ENCODE results near the gene DAPK1.

DAPK1 gene

GRCh38 chr9:87549791-87550190 lies 52.1 kb downstream of the DAPK1 start (continued):
- TF ChIP-seq, protein P1, sequence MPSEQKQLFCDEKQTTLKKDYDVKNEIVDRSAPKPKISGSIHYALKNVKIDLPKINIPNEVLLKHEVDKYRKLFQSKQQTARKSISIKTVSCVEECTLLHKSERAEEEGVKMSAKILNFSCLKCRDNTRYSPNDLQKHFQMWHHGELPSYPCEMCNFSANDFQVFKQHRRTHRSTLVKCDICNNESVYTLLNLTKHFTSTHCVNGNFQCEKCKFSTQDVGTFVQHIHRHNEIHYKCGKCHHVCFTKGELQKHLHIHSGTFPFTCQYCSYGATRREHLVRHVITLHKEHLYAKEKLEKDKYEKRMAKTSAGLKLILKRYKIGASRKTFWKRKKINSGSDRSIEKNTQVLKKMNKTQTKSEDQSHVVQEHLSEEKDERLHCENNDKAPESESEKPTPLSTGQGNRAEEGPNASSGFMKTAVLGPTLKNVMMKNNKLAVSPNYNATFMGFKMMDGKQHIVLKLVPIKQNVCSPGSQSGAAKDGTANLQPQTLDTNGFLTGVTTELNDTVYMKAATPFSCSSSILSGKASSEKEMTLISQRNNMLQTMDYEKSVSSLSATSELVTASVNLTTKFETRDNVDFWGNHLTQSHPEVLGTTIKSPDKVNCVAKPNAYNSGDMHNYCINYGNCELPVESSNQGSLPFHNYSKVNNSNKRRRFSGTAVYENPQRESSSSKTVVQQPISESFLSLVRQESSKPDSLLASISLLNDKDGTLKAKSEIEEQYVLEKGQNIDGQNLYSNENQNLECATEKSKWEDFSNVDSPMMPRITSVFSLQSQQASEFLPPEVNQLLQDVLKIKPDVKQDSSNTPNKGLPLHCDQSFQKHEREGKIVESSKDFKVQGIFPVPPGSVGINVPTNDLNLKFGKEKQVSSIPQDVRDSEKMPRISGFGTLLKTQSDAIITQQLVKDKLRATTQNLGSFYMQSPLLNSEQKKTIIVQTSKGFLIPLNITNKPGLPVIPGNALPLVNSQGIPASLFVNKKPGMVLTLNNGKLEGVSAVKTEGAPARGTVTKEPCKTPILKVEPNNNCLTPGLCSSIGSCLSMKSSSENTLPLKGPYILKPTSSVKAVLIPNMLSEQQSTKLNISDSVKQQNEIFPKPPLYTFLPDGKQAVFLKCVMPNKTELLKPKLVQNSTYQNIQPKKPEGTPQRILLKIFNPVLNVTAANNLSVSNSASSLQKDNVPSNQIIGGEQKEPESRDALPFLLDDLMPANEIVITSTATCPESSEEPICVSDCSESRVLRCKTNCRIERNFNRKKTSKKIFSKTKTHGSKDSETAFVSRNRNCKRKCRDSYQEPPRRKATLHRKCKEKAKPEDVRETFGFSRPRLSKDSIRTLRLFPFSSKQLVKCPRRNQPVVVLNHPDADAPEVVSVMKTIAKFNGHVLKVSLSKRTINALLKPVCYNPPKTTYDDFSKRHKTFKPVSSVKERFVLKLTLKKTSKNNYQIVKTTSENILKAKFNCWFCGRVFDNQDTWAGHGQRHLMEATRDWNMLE (tag by site-specific recombination; conservative IDR thresholded peaks at IDR 0.05; ENCODE audit: low read depth): no peak
- TF ChIP-seq ZNF624 (tag by site-specific recombination; IDR thresholded peaks at IDR 0.05) (no peak), PRDM1 (tag by site-specific recombination; IDR thresholded peaks at IDR 0.05) (no peak), ZNF571 (tag by site-specific recombination; IDR thresholded peaks at IDR 0.05) (no peak), ZNF639 (tag by site-specific recombination; IDR thresholded peaks at IDR 0.05) (no peak), ZNF2 (tag by site-specific recombination; IDR thresholded peaks at IDR 0.05) (no peak), ZNF223 (tag by site-specific recombination; IDR thresholded peaks at IDR 0.05) (no peak), GLI4 (tag by site-specific recombination; IDR thresholded peaks at IDR 0.05) (no peak), ZNF138 (tag by site-specific recombination; IDR thresholded peaks at IDR 0.05; ENCODE audit: borderline replicate concordance) (no peak), ZNF214 (tag by site-specific recombination; IDR thresholded peaks at IDR 0.05; ENCODE audit: borderline replicate concordance) (no peak), ZNF10 (tag by site-specific recombination; IDR thresholded peaks at IDR 0.05) (no peak), KLF16 (tag by site-specific recombination; IDR thresholded peaks at IDR 0.05) (no peak), SALL2 (tag by site-specific recombination; IDR thresholded peaks at IDR 0.05; ENCODE audit: borderline replicate concordance) (no peak), ZNF707 (tag by site-specific recombination; IDR thresholded peaks at IDR 0.05) (no peak), REPIN1 (tag by site-specific recombination; IDR thresholded peaks at IDR 0.05; ENCODE audit: low read depth) (no peak), ZNF549 (tag by site-specific recombination; IDR thresholded peaks at IDR 0.05) (no peak), KLF10 (tag by site-specific recombination; IDR thresholded peaks at IDR 0.05) (no peak)
- TF ChIP-seq, protein P2, sequence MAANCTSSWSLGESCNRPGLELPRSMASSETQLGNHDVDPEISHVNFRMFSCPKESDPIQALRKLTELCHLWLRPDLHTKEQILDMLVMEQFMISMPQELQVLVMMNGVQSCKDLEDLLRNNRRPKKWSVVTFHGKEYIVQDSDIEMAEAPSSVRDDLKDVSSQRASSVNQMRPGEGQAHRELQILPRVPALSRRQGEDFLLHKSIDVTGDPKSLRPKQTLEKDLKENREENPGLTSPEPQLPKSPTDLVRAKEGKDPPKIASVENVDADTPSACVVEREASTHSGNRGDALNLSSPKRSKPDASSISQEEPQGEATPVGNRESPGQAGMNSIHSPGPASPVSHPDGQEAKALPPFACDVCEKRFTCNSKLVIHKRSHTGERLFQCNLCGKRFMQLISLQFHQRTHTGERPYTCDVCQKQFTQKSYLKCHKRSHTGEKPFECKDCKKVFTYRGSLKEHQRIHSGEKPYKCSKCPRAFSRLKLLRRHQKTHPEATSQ (tag by site-specific recombination; IDR thresholded peaks at IDR 0.05): no peak

DNA sequence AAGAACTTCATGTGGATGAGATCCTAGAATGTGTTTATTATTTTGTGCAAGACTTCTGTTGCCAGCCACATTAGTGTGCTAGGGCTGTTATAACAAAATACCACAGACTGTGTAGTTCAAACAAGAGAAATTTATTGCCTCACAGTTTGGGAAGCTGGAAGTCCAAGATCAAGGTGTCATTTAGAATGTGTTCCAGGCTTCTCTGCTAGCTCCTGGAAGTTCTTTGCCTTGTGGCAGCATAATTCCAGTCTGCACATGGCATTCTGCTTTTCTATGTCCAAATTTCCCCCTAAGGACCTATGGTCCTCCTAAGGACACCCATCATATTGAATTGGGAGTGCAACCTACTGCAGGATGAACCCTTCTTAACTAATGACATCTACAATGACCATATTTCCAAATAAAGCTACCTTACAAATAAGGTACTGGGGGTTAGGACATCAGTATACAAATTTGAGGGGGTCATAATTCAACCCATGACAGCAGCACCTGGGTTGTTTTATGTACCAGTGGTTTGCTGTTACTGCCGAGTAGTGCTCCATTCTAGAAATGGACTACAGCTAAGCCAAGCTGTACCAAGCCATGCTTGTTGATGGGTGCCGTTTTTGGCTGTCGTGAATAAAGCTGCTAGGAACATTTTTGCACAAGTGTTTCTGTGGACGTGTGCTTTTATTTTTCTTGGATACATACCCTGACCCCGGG lies 52.7 kb downstream of the DAPK1 start:
- Histone ChIP-seq H3K27ac (ENCODE audit: extremely low read depth, low read depth, low read length) (no peak overlapping the region), H3K4me1 (ENCODE audit: control insufficient read depth, insufficient read depth, low read length) (no peaks in the 10 kb centered on the region), H3K36me3 (ENCODE audit: control insufficient read depth in 2 of 2, insufficient read depth in 1 of 2, low read length in 2 of 2) (no peaks in the 10 kb centered on the region), H3K4me3 (ENCODE audit: low read depth, low read length) (no peak overlapping the region), H3K9me3 (ENCODE audit: control insufficient read depth, insufficient read depth, low read depth, low read length) (no peaks in the 10 kb centered on the region)
- TF ChIP-seq, protein P3, sequence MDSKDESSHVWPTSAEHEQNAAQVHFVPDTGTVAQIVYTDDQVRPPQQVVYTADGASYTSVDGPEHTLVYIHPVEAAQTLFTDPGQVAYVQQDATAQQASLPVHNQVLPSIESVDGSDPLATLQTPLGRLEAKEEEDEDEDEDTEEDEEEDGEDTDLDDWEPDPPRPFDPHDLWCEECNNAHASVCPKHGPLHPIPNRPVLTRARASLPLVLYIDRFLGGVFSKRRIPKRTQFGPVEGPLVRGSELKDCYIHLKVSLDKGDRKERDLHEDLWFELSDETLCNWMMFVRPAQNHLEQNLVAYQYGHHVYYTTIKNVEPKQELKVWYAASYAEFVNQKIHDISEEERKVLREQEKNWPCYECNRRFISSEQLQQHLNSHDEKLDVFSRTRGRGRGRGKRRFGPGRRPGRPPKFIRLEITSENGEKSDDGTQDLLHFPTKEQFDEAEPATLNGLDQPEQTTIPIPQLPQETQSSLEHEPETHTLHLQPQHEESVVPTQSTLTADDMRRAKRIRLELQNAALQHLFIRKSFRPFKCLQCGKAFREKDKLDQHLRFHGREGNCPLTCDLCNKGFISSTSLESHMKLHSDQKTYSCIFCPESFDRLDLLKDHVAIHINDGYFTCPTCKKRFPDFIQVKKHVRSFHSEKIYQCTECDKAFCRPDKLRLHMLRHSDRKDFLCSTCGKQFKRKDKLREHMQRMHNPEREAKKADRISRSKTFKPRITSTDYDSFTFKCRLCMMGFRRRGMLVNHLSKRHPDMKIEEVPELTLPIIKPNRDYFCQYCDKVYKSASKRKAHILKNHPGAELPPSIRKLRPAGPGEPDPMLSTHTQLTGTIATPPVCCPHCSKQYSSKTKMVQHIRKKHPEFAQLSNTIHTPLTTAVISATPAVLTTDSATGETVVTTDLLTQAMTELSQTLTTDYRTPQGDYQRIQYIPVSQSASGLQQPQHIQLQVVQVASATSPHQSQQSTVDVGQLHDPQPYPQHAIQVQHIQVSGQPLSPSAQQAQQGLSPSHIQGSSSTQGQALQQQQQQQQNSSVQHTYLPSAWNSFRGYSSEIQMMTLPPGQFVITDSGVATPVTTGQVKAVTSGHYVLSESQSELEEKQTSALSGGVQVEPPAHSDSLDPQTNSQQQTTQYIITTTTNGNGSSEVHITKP (tag by site-specific recombination; IDR thresholded peaks at IDR 0.05): 0 out of 2 replicates have a peak, but pooled peaks have one; percentile 16
- no peak for TF ChIP-seq HOXC10 (CRISPR knock-in tag; IDR thresholded peaks at IDR 0.05)
- POLR2A ChIA-PET: no interaction called here
- CTCF ChIA-PET: no interaction called here
